Astrocyte (in vitro differentiated cells and primary cell): ENCODE measurements around the gene ANK3.

Experiments used
- EZH2 ChIP-seq: IDR thresholded peaks from 2 replicates; pipeline ENCODE4 v1.6.1; 2012; ENCODE audit warnings: mild to moderate bottlenecking, low read length, inconsistent platforms; ENCODE audit not compliant: insufficient read depth
- TF ChIP-seq, protein P1 (sequence below): IDR thresholded peaks from 2 replicates; pipeline ENCODE4 v1.5.1; 2011; ENCODE audit warnings: low read depth, mild to moderate bottlenecking, inconsistent platforms, low read length, moderate library complexity; ENCODE audit not compliant: insufficient read depth

GRCh38 chr10:60362461-60362860, 27.2 kb downstream of the ANK3 start:
- TF ChIP-seq, protein P1, sequence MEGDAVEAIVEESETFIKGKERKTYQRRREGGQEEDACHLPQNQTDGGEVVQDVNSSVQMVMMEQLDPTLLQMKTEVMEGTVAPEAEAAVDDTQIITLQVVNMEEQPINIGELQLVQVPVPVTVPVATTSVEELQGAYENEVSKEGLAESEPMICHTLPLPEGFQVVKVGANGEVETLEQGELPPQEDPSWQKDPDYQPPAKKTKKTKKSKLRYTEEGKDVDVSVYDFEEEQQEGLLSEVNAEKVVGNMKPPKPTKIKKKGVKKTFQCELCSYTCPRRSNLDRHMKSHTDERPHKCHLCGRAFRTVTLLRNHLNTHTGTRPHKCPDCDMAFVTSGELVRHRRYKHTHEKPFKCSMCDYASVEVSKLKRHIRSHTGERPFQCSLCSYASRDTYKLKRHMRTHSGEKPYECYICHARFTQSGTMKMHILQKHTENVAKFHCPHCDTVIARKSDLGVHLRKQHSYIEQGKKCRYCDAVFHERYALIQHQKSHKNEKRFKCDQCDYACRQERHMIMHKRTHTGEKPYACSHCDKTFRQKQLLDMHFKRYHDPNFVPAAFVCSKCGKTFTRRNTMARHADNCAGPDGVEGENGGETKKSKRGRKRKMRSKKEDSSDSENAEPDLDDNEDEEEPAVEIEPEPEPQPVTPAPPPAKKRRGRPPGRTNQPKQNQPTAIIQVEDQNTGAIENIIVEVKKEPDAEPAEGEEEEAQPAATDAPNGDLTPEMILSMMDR: no peak
- no peak for TF ChIP-seq EZH2
